Immature natural killer cell (primary cell): ENCODE measurements around the gene SLC5A6. TPM values are rescaled to one million over a fixed set of nuclear protein-coding genes. Genes with fewer than 3 reads are reported as not detected.

ENCODE experiments used
- DNase-seq, 3 donors: peaks; one replicate each; pipeline ENCODE4 v3.0.0; 2022; ENCODE audit warnings: mixed read lengths in 1 of 3
- H3K27ac Mint-ChIP-seq, 6 donors: one replicate each; pipeline ENCODE4 v1.8.0; 2020; ENCODE audit warnings: mixed read lengths in 6 of 6, mild to moderate bottlenecking in 5 of 6, inconsistent platforms in 4 of 6, moderate library complexity in 3 of 6
- H3K27me3 Mint-ChIP-seq, 3 donors: one replicate each; pipeline ENCODE4 v1.8.0; 2020 to 2021; ENCODE audit warnings: low read depth in 3 of 3, mild to moderate bottlenecking in 3 of 3, mixed read lengths in 3 of 3, moderate library complexity in 3 of 3, inconsistent platforms in 1 of 3
- H3K36me3 Mint-ChIP-seq, 3 donors: one replicate each; pipeline ENCODE4 v1.8.0; 2020; ENCODE audit warnings: mixed read lengths in 3 of 3, inconsistent platforms in 2 of 3, mild to moderate bottlenecking in 2 of 3
- H3K4me1 Mint-ChIP-seq, 2 donors: one replicate each; pipeline ENCODE4 v1.8.0; 2020; ENCODE audit warnings: inconsistent platforms in 2 of 2, mild to moderate bottlenecking in 2 of 2, mixed read lengths in 2 of 2, moderate library complexity in 1 of 2
- H3K4me3 Mint-ChIP-seq, 5 donors: one replicate each; pipeline ENCODE4 v1.8.0; 2020; ENCODE audit warnings: mild to moderate bottlenecking in 5 of 5, mixed read lengths in 5 of 5, inconsistent platforms in 3 of 5, moderate library complexity in 3 of 5
- H3K9me3 Mint-ChIP-seq, 6 donors: one replicate each; pipeline ENCODE4 v1.8.0; 2020; ENCODE audit warnings: mild to moderate bottlenecking in 6 of 6, mixed read lengths in 6 of 6, inconsistent platforms in 4 of 6, moderate library complexity in 3 of 6
- polyA plus RNA-seq, 3 donors: library from polyadenylated mRNA; unstranded; fragments of 300-500 nt; fragmentation: Illumina TruSeq; gene quantifications; one replicate each; pipeline ENCODE4 v1.2.3, GENCODE V29; 2021

The SLC5A6 gene
- polyA plus RNA-seq, 3 donors from 2014 or later = 5.3 to 15.1 (median 11.5) TPM

- H3K27me3 Mint-ChIP-seq = peaks cover 0 to 3% (median 2%) of the 10 kb centered on the region in 3 donors
- no peak overlapping the region for H3K4me3 Mint-ChIP-seq
- no peaks in the 10 kb centered on the region for H3K36me3 Mint-ChIP-seq
- H3K27ac Mint-ChIP-seq = no peak overlapping the region
- peaks cover 0 to 4% of the 10 kb centered on the region in 2 donors for H3K4me1 Mint-ChIP-seq
- H3K9me3 Mint-ChIP-seq = no peaks in the 10 kb centered on the region
- no peak for DNase-seq
These were observed 46.9 kb downstream of the SLC5A6 start for GRCh38 chr2:27164960-27165763.

- Mint-ChIP-seq H3K4me3 (no peak overlapping the region), H3K9me3 (no peaks in the 10 kb centered on the region), H3K27me3 (peaks cover 0 to 3% (median 2%) of the 10 kb centered on the region in 3 donors), H3K4me1 (no peaks in the 10 kb centered on the region), H3K36me3 (no peaks in the 10 kb centered on the region), H3K27ac (no peak overlapping the region)
- no peak for DNase-seq
These were observed 49.6 kb downstream of the SLC5A6 start for GRCh38 chr2:27162151-27163121.

GRCh38 chr2:27160191-27160590 is 51.9 kb downstream of the SLC5A6 start:
- Mint-ChIP-seq H3K36me3 (no peaks in the 10 kb centered on the region), H3K27me3 (peaks cover 0 to 2% (median 1%) of the 10 kb centered on the region in 3 donors), H3K9me3 (no peaks in the 10 kb centered on the region), H3K4me1 (no peaks in the 10 kb centered on the region), H3K27ac (no peak overlapping the region), H3K4me3 (no peak overlapping the region)
- no peak for DNase-seq

- H3K9me3 Mint-ChIP-seq = no peaks in the 10 kb centered on the region
- H3K27ac Mint-ChIP-seq = no peak overlapping the region
- H3K36me3 Mint-ChIP-seq = no peaks in the 10 kb centered on the region
- no peaks in the 10 kb centered on the region for H3K4me1 Mint-ChIP-seq
- no peak overlapping the region for H3K4me3 Mint-ChIP-seq
- H3K27me3 Mint-ChIP-seq = peaks cover 0 to 2% (median 1%) of the 10 kb centered on the region in 3 donors
- no peak for DNase-seq
These were observed 52.8 kb downstream of the SLC5A6 start for GRCh38 chr2:27159271-27159670.

GRCh38 chr2:27158468-27158867 is 53.6 kb downstream of the SLC5A6 start:
- Mint-ChIP-seq H3K27ac (no peak overlapping the region), H3K4me1 (no peaks in the 10 kb centered on the region), H3K36me3 (no peaks in the 10 kb centered on the region), H3K9me3 (no peaks in the 10 kb centered on the region), H3K4me3 (no peak overlapping the region), H3K27me3 (peaks cover 0 to 2% (median 1%) of the 10 kb centered on the region in 3 donors)
- DNase-seq = no peak

- no peak overlapping the region for H3K4me3 Mint-ChIP-seq
- no peak for DNase-seq
- peaks cover 0 to 2% (median 2%) of the 10 kb centered on the region in 3 donors for H3K27me3 Mint-ChIP-seq
- no peak overlapping the region for H3K27ac Mint-ChIP-seq
- H3K4me1 Mint-ChIP-seq = no peaks in the 10 kb centered on the region
- no peaks in the 10 kb centered on the region for H3K9me3 Mint-ChIP-seq
- H3K36me3 Mint-ChIP-seq = no peaks in the 10 kb centered on the region
These were observed 57.0 kb downstream of the SLC5A6 start for GRCh38 chr2:27155069-27155520.

GRCh38 chr2:27154488-27154887 is 57.6 kb downstream of the SLC5A6 start:
- peaks cover 0 to 2% (median 2%) of the 10 kb centered on the region in 3 donors for H3K27me3 Mint-ChIP-seq
- no peaks in the 10 kb centered on the region for H3K36me3 Mint-ChIP-seq
- H3K27ac Mint-ChIP-seq = no peak overlapping the region
- DNase-seq = no peak
- no peaks in the 10 kb centered on the region for H3K4me1 Mint-ChIP-seq
- H3K4me3 Mint-ChIP-seq = no peak overlapping the region
- H3K9me3 Mint-ChIP-seq = no peaks in the 10 kb centered on the region

GRCh38 chr2:27152796-27153464 is 59.1 kb downstream of the SLC5A6 start:
- Mint-ChIP-seq H3K4me1 (no peaks in the 10 kb centered on the region), H3K27me3 (peaks cover 2 to 4% (median 3%) of the 10 kb centered on the region in 3 donors), H3K9me3 (no peaks in the 10 kb centered on the region), H3K36me3 (no peaks in the 10 kb centered on the region), H3K4me3 (no peak overlapping the region), H3K27ac (no peak overlapping the region)
- DNase-seq = no peak

- DNase-seq = no peak
- Mint-ChIP-seq H3K36me3 (no peaks in the 10 kb centered on the region), H3K4me3 (no peak overlapping the region), H3K27ac (no peak overlapping the region), H3K9me3 (no peaks in the 10 kb centered on the region), H3K4me1 (no peaks in the 10 kb centered on the region), H3K27me3 (peaks cover 2 to 6% (median 4%) of the 10 kb centered on the region in 3 donors)
These were observed 59.8 kb downstream of the SLC5A6 start for GRCh38 chr2:27152102-27152795.

GRCh38 chr2:27150639-27151230 is 61.3 kb downstream of the SLC5A6 start:
- no peaks in the 10 kb centered on the region for H3K9me3 Mint-ChIP-seq
- no peak overlapping the region for H3K4me3 Mint-ChIP-seq
- no peaks in the 10 kb centered on the region for H3K4me1 Mint-ChIP-seq
- no peaks in the 10 kb centered on the region for H3K36me3 Mint-ChIP-seq
- H3K27ac Mint-ChIP-seq = no peak overlapping the region
- no peak for DNase-seq
- H3K27me3 Mint-ChIP-seq = peaks cover 1 to 9% (median 4%) of the 10 kb centered on the region in 3 donors
